HG03060 (cell line): ENCODE measurements around the gene MYCBPAP.

Experiments used
- ATAC-seq: cut with Tn5 transposase; IDR thresholded peaks from one replicate; pipeline ENCODE4 v1.9.1; 2021; ENCODE audit warnings: low read depth, moderate number of reproducible peaks; ENCODE audit not compliant: unreplicated experiment

Gene MYCBPAP

GRCh38 chr17:50549969-50550368 lies 41.7 kb downstream of the MYCBPAP start:
- no peak for ATAC-seq

- ATAC-seq, result no peak
Measured at GRCh38 chr17:50550661-50551432, 42.6 kb downstream of the MYCBPAP start.

GRCh38 chr17:50551433-50551815 lies 43.2 kb downstream of the MYCBPAP start:
- no peak for ATAC-seq

DNA sequence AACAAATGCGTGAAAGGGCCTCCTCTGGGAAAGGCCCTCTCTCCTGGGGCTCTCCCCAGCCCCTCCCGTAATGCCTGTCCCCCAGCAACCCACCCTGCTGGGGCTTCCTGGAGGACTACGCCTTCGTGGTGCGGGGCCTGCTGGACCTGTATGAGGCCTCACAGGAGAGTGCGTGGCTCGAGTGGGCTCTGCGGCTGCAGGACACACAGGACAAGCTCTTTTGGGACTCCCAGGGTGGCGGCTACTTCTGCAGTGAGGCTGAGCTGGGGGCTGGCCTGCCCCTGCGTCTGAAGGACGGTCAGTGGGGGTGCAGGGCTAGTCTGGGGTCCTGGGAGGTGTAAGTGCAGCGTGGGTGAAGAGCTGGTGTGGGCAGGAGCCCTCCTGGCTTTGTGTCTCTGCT lies 43.6 kb downstream of the MYCBPAP start:
- ATAC-seq, result no peak

- no peak for ATAC-seq
Measured at GRCh38 chr17:50554201-50554600, 46.0 kb downstream of the MYCBPAP start.

DNA sequence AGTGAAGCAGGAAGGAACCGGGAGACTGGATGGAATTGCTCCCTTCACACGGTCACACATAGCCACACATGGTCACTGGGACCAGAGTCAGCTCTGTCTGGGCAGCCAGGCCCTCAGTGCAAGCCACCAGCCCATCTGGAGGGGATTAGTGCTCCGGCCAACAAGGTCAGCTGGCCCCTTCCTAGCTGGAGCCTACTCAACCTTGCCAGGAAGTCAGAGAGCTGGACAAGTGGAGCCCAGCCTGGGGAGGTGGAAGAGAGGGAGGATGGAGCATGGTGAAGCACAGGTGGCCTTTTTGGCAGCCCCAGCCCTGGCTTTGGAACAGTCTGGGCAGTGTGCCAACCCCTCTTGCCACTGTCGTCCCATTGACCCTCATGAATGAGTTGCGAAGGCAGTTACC lies 48.6 kb downstream of the MYCBPAP start:
- ATAC-seq, result no peak

- ATAC-seq, result no peak
Measured at GRCh38 chr17:50557630-50558029, 49.4 kb downstream of the MYCBPAP start.

GRCh38 chr17:50558091-50558490 lies 49.9 kb downstream of the MYCBPAP start:
- no peak for ATAC-seq

DNA sequence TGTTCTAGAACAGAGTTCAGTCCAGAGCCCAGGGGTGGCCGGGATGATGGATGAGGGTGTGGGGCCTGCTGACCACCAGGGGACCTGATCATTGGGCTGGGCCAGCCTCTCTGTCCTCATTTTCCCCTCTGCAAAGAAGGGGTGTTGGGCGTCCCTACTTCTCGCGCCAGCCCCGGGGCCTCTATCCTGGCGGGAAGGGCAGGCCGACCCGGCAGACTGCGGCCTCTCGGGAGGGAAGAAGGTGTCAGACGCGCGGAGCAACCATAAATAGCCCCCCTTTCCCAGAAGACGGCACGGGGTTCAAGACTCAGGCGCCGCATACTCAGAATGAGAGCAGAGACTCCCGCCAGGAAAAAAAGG lies 50.3 kb downstream of the MYCBPAP start:
- no peak for ATAC-seq

DNA sequence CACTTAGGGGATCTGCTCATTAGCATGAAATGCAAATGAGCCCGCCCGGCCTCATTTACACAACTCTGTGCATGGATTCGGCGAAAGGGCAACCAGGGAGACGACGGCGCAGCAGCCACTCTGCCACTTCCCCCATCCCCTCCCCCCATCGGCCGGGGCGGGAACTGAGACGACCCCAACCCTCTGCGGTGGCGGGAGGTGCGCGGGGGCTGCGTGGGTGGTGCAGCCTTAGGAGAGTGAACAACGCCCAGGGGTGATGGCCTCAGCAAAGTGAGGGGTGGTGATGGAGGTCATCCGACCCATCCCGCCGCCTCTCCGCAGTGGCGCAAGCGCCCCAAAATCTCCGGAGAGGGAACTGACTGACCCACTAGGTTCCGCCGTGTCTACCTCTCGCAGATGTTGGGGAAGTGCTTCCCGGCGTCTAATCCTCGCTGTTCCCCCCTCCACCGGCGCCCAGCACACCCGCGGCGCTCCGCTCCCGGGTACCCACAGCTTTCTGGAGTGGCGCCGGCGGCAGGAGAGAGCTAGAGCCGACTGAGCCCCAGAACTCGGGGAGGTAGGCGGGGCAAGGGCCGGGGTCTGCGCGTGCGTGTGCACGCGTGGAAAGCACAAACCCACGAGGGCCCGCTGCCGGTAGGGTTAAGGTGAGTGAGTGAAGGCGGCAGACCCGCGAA lies 50.8 kb downstream of the MYCBPAP start:
- no peak for ATAC-seq

- ATAC-seq, result no peak
Measured at GRCh38 chr17:50559674-50560184, 51.5 kb downstream of the MYCBPAP start.

GRCh38 chr17:50560185-50560824 lies 52.1 kb downstream of the MYCBPAP start, which contains the start of gene CACNA1G:
Gene CACNA1G (plus strand): TSS chr17:50560715. CDS start chr17:50561460, 745 bp downstream.
- peak; percentile 69 for ATAC-seq

DNA sequence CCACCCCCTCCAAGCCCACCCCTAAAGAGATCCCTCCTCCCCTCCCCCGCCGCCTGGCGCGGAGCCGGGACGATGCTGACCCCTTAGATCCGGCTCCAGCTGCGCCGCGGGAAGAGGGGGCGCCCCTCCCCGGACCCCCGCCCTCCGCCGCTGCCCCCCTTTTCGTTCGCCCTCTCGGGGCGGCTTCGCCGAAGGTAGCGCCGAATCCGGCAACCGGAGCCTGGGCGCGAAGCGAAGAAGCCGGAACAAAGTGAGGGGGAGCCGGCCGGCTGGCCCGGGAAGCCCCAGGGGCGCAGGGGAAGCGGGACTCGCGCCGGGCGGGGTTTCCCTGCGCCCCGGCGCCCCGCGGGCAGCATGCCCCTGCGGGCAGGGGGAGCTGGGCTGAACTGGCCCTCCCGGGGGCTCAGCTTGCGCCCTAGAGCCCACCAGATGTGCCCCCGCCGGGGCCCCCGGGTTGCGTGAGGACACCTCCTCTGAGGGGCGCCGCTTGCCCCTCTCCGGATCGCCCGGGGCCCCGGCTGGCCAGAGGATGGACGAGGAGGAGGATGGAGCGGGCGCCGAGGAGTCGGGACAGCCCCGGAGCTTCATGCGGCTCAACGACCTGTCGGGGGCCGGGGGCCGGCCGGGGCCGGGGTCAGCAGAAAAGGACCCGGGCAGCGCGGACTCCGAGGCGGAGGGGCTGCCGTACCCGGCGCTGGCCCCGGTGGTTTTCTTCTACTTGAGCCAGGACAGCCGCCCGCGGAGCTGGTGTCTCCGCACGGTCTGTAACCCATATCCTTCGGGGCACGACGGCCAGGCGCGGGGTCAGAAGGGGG lies 52.9 kb downstream of the MYCBPAP start:
- no peak for ATAC-seq

GRCh38 chr17:50561746-50562141 lies 53.5 kb downstream of the MYCBPAP start:
- ATAC-seq, result no peak

DNA sequence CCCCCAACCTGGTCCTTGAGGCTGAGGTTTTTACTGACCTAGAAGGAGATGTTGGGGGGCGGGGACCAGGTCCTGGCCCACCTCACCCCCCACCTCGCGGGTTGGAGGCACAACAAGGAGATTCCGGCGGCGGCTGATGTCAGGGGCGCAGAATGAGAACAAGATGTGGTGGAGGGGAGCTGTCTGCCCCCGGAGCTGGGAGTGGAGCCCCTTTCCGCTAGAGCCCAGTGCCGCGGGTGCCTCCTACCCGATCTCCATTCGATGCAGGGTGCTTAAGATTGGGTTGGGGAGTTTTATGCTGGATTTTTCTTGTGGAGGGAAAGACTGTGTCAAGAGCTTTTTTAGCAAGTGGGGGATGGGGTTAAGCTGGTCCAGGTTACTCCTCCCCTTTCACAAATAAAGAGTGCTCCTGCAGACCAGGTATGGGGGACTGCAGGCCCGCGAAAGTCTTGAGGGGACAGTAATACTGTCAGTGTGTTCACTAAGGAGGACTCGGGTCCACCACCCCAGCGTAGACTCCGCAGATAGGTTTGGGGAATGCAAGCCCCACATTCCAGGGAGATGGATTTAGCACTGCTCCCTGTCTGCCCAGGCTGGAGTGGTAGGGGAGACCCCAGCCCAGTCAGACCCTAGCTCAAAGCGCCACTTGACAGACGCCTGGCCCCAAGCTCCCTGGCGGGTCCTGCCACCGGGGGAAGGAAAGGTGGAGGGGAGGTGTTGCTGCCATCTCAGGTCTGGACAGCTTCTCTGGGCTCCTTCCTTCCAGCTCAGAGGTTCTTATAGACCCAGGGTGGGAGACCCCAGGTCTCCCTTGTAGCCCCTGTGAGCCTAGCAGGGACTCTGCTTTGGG lies 54.2 kb downstream of the MYCBPAP start:
- no peak for ATAC-seq

DNA sequence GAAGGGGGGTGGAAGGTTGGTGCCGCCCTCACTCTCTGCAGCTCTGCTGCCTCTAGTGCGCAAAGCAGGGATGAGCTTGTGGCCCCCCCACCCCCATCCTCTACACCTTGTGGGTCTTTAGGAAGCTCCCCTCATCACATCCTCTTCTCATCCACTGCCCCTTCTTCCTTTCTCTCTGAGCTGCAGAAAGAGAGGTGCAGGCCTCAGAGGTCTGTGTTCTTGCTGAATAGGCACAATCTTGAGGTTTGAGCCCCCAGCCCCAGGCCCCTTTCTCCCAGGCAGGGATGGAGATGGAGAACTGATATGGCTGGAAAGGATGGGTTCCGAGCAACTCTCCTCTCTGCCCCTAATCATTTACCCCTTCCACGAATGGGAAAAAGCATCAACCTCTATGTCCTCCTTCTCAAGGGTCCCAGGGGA lies 54.9 kb downstream of the MYCBPAP start:
- no peak for ATAC-seq

DNA sequence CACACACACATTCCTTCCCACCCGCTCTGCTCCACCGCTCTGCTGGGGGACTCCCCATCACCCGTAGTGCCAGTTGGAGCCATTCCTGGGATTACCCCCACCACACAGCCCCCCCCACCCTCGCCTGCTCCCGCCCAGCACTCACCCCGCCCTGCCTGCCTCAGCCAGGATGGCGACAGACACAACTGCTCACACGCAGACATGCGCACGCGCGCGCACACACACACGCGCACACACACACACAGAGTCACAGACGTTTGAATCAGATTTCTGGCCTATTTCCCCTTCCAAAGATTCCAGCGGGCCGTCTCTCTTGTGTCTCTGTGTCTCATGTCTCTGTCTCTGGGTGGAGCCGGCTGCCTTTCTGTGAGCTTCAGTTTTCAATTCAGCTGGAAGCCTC lies 56.7 kb downstream of the MYCBPAP start:
- no peak for ATAC-seq

- ATAC-seq, result no peak
Measured at GRCh38 chr17:50565402-50566350, 57.4 kb downstream of the MYCBPAP start.

DNA sequence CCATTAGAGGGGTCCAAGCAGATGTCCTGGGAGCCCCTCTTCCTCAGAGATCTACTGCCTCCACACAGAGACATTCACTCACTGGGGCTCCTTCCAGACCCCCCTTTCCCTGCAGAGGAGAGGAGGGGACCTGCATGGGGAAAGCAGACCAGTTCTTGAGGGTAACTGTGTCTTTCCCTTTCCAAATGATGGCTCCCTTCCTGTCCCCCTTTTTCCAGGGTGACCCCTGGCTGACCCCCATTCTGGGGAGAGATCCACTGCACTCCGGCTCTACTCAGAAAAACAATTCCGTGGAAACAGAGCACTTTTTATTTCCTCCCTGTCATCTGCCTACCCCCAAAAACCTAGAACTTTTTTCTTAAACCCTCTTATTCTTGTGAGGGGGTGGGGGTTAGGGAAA lies 58.6 kb downstream of the MYCBPAP start:
- no peak for ATAC-seq
